Hepatocyte (in vitro differentiated cells): ENCODE results near the gene BICDL2. TPM values are rescaled to one million over a fixed set of nuclear protein-coding genes. Genes with fewer than 3 reads are reported as not detected.

Experiments
- DNase-seq: peaks from one replicate; pipeline ENCODE4 v3.0.0-alpha.2; 2016; ENCODE audit warnings: low spot score
- H2AFZ ChIP-seq: fragments of 200-600 bp; sonication (generic); 2 replicates; pipeline ENCODE4 v1.6.0; 2016; ENCODE audit warnings: antibody characterized with exemption, mild to moderate bottlenecking
- H3K27ac ChIP-seq: fragments of 200-600 bp; sonication (generic); 2 replicates; pipeline ENCODE4 v1.5.1; 2016; ENCODE audit warnings: mild to moderate bottlenecking
- H3K27me3 ChIP-seq: fragments of 200-600 bp; sonication (generic); 2 replicates; pipeline ENCODE4 v1.6.1; 2016
- H3K36me3 ChIP-seq: fragments of 200-600 bp; sonication (generic); replicated peaks from 2 replicates; pipeline ENCODE4 v1.5.1; 2016; ENCODE audit warnings: low read depth; ENCODE audit not compliant: insufficient read depth
- H3K4me1 ChIP-seq: fragments of 200-600 bp; sonication (generic); 2 replicates; pipeline ENCODE4 v1.5.1; 2016; ENCODE audit warnings: mild to moderate bottlenecking, moderate library complexity; ENCODE audit not compliant: insufficient read depth
- H3K4me2 ChIP-seq: fragments of 200-600 bp; sonication (generic); 2 replicates; pipeline ENCODE4 v1.6.0; 2016
- H3K4me3 ChIP-seq: fragments of 200-600 bp; sonication (generic); 2 replicates; pipeline ENCODE4 v1.5.1; 2016; ENCODE audit warnings: mild to moderate bottlenecking
- H3K79me2 ChIP-seq: fragments of 200-600 bp; sonication (generic); 2 replicates; pipeline ENCODE4 v1.6.0; 2017; ENCODE audit warnings: mild to moderate bottlenecking
- H3K9me2 ChIP-seq: fragments of 200-600 bp; sonication (generic); replicated peaks from 2 replicates; pipeline ENCODE4 v1.6.0; 2017; ENCODE audit warnings: mild to moderate bottlenecking; ENCODE audit not compliant: insufficient read depth
- H3K9me3 ChIP-seq: fragments of 200-600 bp; sonication (generic); 2 replicates; pipeline ENCODE4 v1.5.1; 2016; ENCODE audit warnings: low read depth, mild to moderate bottlenecking
- H4K20me1 ChIP-seq: fragments of 200-600 bp; sonication (generic); 2 replicates; pipeline ENCODE4 v1.6.0; 2016; ENCODE audit warnings: mild to moderate bottlenecking; ENCODE audit not compliant: insufficient read depth, poor library complexity, severe bottlenecking
- EZH2 ChIP-seq: fragments of 200-600 bp; sonication (generic); IDR thresholded peaks from 2 replicates; pipeline ENCODE4 v1.6.1; 2016; ENCODE audit warnings: antibody characterized with exemption, mild to moderate bottlenecking, borderline replicate concordance
- EZH2phosphoT487 ChIP-seq: fragments of 200-600 bp; sonication (generic); IDR thresholded peaks from one replicate; pipeline ENCODE4 v1.6.1; 2018; ENCODE audit warnings: antibody characterized with exemption, mild to moderate bottlenecking, low read depth, moderate library complexity; ENCODE audit not compliant: unreplicated experiment, severe bottlenecking
- whole genome bisulfite sequencing: methylation state at CpG from one replicate; pipeline ENCODE4 v1.1.6; 2016; ENCODE audit warnings: low lambda C conversion rate; ENCODE audit errors: missing lambda C conversion rate; 5-methylcytosine and 5-hydroxymethylcytosine counted together
- polyA plus RNA-seq: library from polyadenylated mRNA; unstranded; fragments of >200 nt; fragmentation: Nextera tagmentation; extraction: Ambion mirVana; gene quantifications from 2 replicates; pipeline ENCODE4 v1.2.1, GENCODE V29; 2016
- total RNA-seq: library from RNA; depleted of rRNA; stranded (reverse); fragments of >200 nt; gene quantifications from 2 replicates; pipeline ENCODE4 v1.2.3, GENCODE V29; 2014
- TF ChIP-seq, protein P1 (sequence below): fragments of 200-600 bp; sonication (generic); IDR thresholded peaks from 2 replicates; pipeline ENCODE4 v1.5.1; 2016; ENCODE audit warnings: antibody characterized with exemption, mild to moderate bottlenecking; ENCODE audit not compliant: poor library complexity

Gene BICDL2
- total and polyA plus RNA-seq, 2 experiments from 2014 or later = 12.3 to 12.8 TPM

DNA sequence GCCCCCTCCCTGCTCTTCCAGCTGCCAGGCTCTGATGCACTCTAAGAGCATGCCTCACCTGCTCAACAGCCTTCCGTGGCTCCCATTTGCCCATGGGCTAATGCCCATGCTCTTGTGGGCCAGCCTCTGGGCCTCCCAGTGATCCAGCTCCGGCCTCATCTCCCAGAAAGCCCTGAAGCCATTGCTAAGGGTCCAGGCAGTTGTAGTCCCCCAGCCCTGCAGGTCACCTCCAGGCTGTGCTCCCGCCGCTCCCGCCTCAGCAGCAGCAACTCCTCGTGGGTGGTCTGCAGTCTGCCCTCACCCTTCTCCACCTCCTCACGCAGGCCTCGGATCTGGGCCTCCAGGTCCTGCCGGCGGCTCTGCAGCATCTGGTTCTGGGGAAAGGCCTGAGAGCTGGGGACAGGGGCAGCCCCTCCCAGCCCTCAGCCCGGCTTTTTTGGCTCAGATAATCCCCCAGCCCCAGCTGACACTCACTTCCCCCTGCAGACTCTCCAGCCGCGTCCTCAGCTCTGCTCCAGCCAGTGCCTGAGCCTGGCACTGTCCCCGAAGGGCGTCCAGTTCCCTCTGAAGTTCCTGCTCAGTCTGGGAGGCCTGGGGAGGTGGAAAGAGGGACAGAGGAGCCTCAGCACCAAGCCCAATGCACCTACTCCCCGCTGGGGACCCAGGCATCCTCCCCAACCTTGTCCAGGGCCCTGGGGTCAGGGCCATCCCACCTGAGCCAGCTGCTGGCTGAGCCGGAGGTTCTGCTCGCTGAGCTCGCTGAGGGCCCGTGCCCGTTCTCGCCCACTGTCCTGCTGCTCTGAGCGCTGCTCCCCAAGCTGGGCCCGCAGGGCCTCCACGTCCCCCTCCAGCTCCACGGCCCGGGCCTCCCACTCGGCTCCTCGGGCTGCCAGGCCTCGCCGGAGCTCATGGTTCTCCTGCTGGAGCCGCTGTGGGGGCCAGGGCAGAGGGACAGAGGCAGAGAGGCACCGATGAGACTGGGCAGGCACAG is 6.2 kb downstream of the BICDL2 start:
- H3K36me3 ChIP-seq = no peaks in the 10 kb centered on the region
- H4K20me1 ChIP-seq = no peaks in the 10 kb centered on the region
- H3K4me3 ChIP-seq = no peak overlapping the region
- peaks cover 4% of the 10 kb centered on the region for H3K4me1 ChIP-seq
- no peaks in the 10 kb centered on the region for H3K9me2 ChIP-seq
- H3K27me3 ChIP-seq = no peaks in the 10 kb centered on the region
- 77% methylated on average over 25 of the region's 33 CpGs for WGBS
- H3K9me3 ChIP-seq = no peaks in the 10 kb centered on the region
- TF ChIP-seq EZH2 (no peak), EZH2phosphoT487 (no peak)
- TF ChIP-seq, protein P1, sequence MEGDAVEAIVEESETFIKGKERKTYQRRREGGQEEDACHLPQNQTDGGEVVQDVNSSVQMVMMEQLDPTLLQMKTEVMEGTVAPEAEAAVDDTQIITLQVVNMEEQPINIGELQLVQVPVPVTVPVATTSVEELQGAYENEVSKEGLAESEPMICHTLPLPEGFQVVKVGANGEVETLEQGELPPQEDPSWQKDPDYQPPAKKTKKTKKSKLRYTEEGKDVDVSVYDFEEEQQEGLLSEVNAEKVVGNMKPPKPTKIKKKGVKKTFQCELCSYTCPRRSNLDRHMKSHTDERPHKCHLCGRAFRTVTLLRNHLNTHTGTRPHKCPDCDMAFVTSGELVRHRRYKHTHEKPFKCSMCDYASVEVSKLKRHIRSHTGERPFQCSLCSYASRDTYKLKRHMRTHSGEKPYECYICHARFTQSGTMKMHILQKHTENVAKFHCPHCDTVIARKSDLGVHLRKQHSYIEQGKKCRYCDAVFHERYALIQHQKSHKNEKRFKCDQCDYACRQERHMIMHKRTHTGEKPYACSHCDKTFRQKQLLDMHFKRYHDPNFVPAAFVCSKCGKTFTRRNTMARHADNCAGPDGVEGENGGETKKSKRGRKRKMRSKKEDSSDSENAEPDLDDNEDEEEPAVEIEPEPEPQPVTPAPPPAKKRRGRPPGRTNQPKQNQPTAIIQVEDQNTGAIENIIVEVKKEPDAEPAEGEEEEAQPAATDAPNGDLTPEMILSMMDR = no peak
- DNase-seq = no peak
- H3K27ac ChIP-seq = no peak overlapping the region
- H2AFZ ChIP-seq = no peak overlapping the region
- no peak overlapping the region for H3K4me2 ChIP-seq
- H3K79me2 ChIP-seq = no peaks in the 10 kb centered on the region

DNA sequence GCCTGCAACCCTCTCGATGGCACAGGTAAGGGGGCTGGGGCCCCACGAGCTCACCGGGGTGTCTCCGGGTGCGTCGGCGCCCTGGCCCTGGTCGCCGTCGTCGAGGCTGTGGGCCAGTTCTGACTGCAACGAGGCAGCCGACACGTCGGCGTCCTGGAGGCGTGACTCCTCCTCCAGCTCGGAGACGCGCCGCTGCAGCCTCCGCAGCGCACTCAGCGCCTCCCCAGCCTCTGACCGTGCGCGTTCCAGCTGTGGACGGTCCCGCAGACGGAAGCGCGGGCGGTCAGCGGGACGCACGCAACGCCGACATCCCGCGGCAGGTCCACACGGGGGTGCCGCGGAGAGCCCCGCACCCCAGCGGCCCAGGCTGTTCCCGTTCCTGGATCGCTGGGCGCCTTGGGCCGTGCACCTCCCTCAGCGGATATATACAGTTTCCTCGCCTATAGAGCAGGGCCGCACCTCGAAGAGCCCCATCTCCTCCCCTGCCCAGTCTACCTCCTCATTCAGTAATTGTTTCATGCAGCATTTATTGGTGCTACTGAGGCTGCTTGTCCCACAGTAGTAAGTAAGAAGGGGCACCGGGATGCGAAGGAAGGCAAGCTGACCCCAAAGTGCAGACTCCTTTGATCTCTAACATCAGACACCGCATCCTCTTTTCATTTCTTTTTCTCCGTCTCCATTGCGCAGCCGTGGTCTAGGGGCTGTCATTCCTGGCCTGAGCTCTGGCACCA is 7.1 kb downstream of the BICDL2 start:
- Histone ChIP-seq H4K20me1 (peaks cover 5% of the 10 kb centered on the region), H3K36me3 (no peaks in the 10 kb centered on the region), H3K4me1 (peaks cover 6% of the 10 kb centered on the region), H3K4me2 (no peak overlapping the region), H3K9me3 (no peaks in the 10 kb centered on the region), H2AFZ (no peak overlapping the region), H3K4me3 (no peak overlapping the region), H3K9me2 (no peaks in the 10 kb centered on the region), H3K27ac (no peak overlapping the region), H3K79me2 (peaks cover 8% of the 10 kb centered on the region), H3K27me3 (no peaks in the 10 kb centered on the region)
- WGBS = 94% methylated on average over 36 of the region's 59 CpGs
- TF ChIP-seq, protein P1 = no peak
- no peak for TF ChIP-seq EZH2
- no peak for TF ChIP-seq EZH2phosphoT487
- peak; percentile 10 for DNase-seq

DNA sequence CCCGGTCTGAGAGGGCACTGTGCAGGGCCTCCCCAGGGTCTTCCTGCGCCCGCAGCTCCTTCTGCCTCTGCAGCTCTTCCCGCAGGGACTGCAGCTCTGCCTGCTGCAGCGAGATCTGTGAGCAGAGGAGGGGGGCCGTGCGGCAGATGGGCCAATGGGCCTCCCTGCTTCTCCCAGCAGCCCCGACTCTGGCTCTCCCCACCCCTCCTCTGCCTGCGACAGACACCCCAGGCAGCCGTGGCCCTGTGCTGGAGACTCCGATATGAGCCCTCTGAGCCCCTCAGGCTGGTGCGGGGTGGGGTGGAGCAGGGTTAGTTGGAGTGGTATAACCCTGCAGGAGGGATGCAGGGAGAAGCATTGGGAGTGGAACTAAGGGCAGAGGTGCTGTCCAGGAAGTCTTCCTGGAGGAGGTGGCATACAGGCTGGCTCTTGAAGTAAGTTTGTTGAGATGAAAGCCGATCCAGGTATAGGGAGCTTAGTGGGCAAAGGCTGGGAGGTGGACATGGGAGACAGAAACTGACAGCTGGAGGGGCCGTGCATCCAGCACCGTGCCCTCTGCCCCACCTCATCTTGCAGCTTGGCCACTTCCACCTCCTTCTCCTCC is 7.9 kb downstream of the BICDL2 start:
- Histone ChIP-seq H3K9me3 (no peaks in the 10 kb centered on the region), H3K27ac (no peak overlapping the region), H3K4me2 (no peak overlapping the region), H3K27me3 (no peaks in the 10 kb centered on the region), H2AFZ (no peak overlapping the region), H3K79me2 (peaks cover 12% of the 10 kb centered on the region), H3K36me3 (no peaks in the 10 kb centered on the region), H3K4me3 (no peak overlapping the region), H3K4me1 (peaks cover 8% of the 10 kb centered on the region), H4K20me1 (peaks cover 5% of the 10 kb centered on the region), H3K9me2 (no peaks in the 10 kb centered on the region)
- DNase-seq = no peak
- 94% methylated on average over 13 of the region's 15 CpGs for WGBS
- TF ChIP-seq EZH2 = no peak
- TF ChIP-seq, protein P1 = no peak
- no peak for TF ChIP-seq EZH2phosphoT487
